Muscle layer of colon (tissue), 2 donors: Measurements from ENCODE around the gene PDE1C.

Experiments
- H3K27ac ChIP-seq: one replicate; pipeline ENCODE4 v1.7.0; 2013; ENCODE audit warnings: low read depth, mild to moderate bottlenecking, low read length, moderate library complexity
- H3K27me3 ChIP-seq, 2 donors: one replicate each; pipeline ENCODE4 v1.7.0; 2013; ENCODE audit warnings: low read length in 2 of 2, mild to moderate bottlenecking in 2 of 2; ENCODE audit not compliant: insufficient read depth in 2 of 2, control insufficient read depth in 1 of 2
- H3K36me3 ChIP-seq: one replicate; pipeline ENCODE4 v1.7.0; 2013; ENCODE audit warnings: mild to moderate bottlenecking, low read length; ENCODE audit not compliant: insufficient read depth
- H3K4me1 ChIP-seq: one replicate; pipeline ENCODE4 v1.7.0; 2013; ENCODE audit warnings: mild to moderate bottlenecking, low read length; ENCODE audit not compliant: insufficient read depth
- H3K4me3 ChIP-seq, 2 donors: one replicate each; pipeline ENCODE4 v1.7.0; 2013; ENCODE audit warnings: low read length in 2 of 2, low read depth in 1 of 2, mild to moderate bottlenecking in 1 of 2, moderate library complexity in 1 of 2
- H3K9ac ChIP-seq: one replicate; pipeline ENCODE4 v1.7.0; 2013; ENCODE audit warnings: low read length
- H3K9me3 ChIP-seq: one replicate; pipeline ENCODE4 v1.7.0; 2013; ENCODE audit warnings: mild to moderate bottlenecking, low read length
- donor health status: abdominal sarcoma.
- donor health status: Adenocarcinoma of cecum.

Gene PDE1C

GRCh38 chr7:31986878-31987518 is 83.2 kb downstream of the PDE1C start:
- Histone ChIP-seq H3K27me3 (no peaks in the 10 kb centered on the region), H3K4me3 (no peak overlapping the region), H3K9ac (no peak overlapping the region), H3K27ac (no peak overlapping the region), H3K4me1 (no peaks in the 10 kb centered on the region), H3K9me3 (no peaks in the 10 kb centered on the region), H3K36me3 (no peaks in the 10 kb centered on the region)

GRCh38 chr7:31982962-31983361 is 87.2 kb downstream of the PDE1C start:
- H3K9me3 ChIP-seq, result no peaks in the 10 kb centered on the region
- no peaks in the 10 kb centered on the region for H3K4me1 ChIP-seq
- H3K27me3 ChIP-seq, result no peaks in the 10 kb centered on the region
- H3K9ac ChIP-seq, result no peak overlapping the region
- no peak overlapping the region for H3K4me3 ChIP-seq
- no peak overlapping the region for H3K27ac ChIP-seq
- no peaks in the 10 kb centered on the region for H3K36me3 ChIP-seq

- H3K36me3 ChIP-seq, result no peaks in the 10 kb centered on the region
- no peaks in the 10 kb centered on the region for H3K9me3 ChIP-seq
- no peaks in the 10 kb centered on the region for H3K27me3 ChIP-seq
- no peaks in the 10 kb centered on the region for H3K4me1 ChIP-seq
- H3K4me3 ChIP-seq, result no peak overlapping the region
- no peak overlapping the region for H3K27ac ChIP-seq
- no peak overlapping the region for H3K9ac ChIP-seq
Measured at GRCh38 chr7:31981874-31982390, 88.3 kb downstream of the PDE1C start.

GRCh38 chr7:31979690-31980330 is 90.4 kb downstream of the PDE1C start:
- Histone ChIP-seq H3K9ac (no peak overlapping the region), H3K4me3 (no peak overlapping the region), H3K27me3 (no peaks in the 10 kb centered on the region), H3K9me3 (no peaks in the 10 kb centered on the region), H3K4me1 (no peaks in the 10 kb centered on the region), H3K27ac (no peak overlapping the region), H3K36me3 (no peaks in the 10 kb centered on the region)

GRCh38 chr7:31975546-31975945 is 94.7 kb downstream of the PDE1C start:
- H3K9ac ChIP-seq, result no peak overlapping the region
- H3K27me3 ChIP-seq, result no peaks in the 10 kb centered on the region
- no peaks in the 10 kb centered on the region for H3K9me3 ChIP-seq
- no peaks in the 10 kb centered on the region for H3K4me1 ChIP-seq
- no peak overlapping the region for H3K4me3 ChIP-seq
- H3K27ac ChIP-seq, result no peak overlapping the region
- no peaks in the 10 kb centered on the region for H3K36me3 ChIP-seq

GRCh38 chr7:31974351-31974750 is 95.9 kb downstream of the PDE1C start:
- Histone ChIP-seq H3K9ac (no peak overlapping the region), H3K4me3 (no peak overlapping the region), H3K27me3 (no peaks in the 10 kb centered on the region), H3K36me3 (no peaks in the 10 kb centered on the region), H3K4me1 (no peaks in the 10 kb centered on the region), H3K27ac (no peak overlapping the region), H3K9me3 (no peaks in the 10 kb centered on the region)

- Histone ChIP-seq H3K4me3 (no peak overlapping the region), H3K9me3 (no peaks in the 10 kb centered on the region), H3K4me1 (no peaks in the 10 kb centered on the region), H3K36me3 (no peaks in the 10 kb centered on the region), H3K27ac (no peak overlapping the region), H3K27me3 (no peaks in the 10 kb centered on the region), H3K9ac (no peak overlapping the region)
Measured at GRCh38 chr7:31971049-31971667, 99.0 kb downstream of the PDE1C start.

- Histone ChIP-seq H3K4me3 (no peak overlapping the region), H3K4me1 (no peaks in the 10 kb centered on the region), H3K9ac (no peak overlapping the region), H3K36me3 (no peaks in the 10 kb centered on the region), H3K27ac (no peak overlapping the region), H3K9me3 (no peaks in the 10 kb centered on the region), H3K27me3 (no peaks in the 10 kb centered on the region)
Measured at GRCh38 chr7:31970501-31970900, 99.7 kb downstream of the PDE1C start.

- H3K4me3 ChIP-seq, result no peak overlapping the region
- no peaks in the 10 kb centered on the region for H3K36me3 ChIP-seq
- H3K27ac ChIP-seq, result no peak overlapping the region
- H3K27me3 ChIP-seq, result no peaks in the 10 kb centered on the region
- no peak overlapping the region for H3K9ac ChIP-seq
- H3K4me1 ChIP-seq, result no peaks in the 10 kb centered on the region
- no peaks in the 10 kb centered on the region for H3K9me3 ChIP-seq
Measured at GRCh38 chr7:31963569-31964175, 106.5 kb downstream of the PDE1C start.

- no peaks in the 10 kb centered on the region for H3K4me1 ChIP-seq
- no peak overlapping the region for H3K4me3 ChIP-seq
Measured at GRCh38 chr7:31962246-31962645, 108.0 kb downstream of the PDE1C start.

GRCh38 chr7:31958226-31958625 is 112.0 kb downstream of the PDE1C start:
- no peak overlapping the region for H3K27ac ChIP-seq
- H3K9ac ChIP-seq, result no peak overlapping the region
- H3K4me1 ChIP-seq, result no peaks in the 10 kb centered on the region
- no peak overlapping the region for H3K4me3 ChIP-seq
- no peaks in the 10 kb centered on the region for H3K9me3 ChIP-seq
- H3K36me3 ChIP-seq, result no peaks in the 10 kb centered on the region
- no peaks in the 10 kb centered on the region for H3K27me3 ChIP-seq

More at GRCh38 chr7:31962246-31962645, 108.0 kb downstream of the PDE1C start:
- Histone ChIP-seq H3K27me3 (no peaks in the 10 kb centered on the region), H3K9me3 (no peaks in the 10 kb centered on the region), H3K27ac (no peak overlapping the region), H3K9ac (no peak overlapping the region), H3K36me3 (no peaks in the 10 kb centered on the region)
